Right kidney (tissue), 1 donor: Measurements from ENCODE around the gene CSNK1D.
"Not testable (repeated sequence)": the region's sequence is repeated elsewhere in the genome, so short reads cannot be mapped to it uniquely, and the experiment has no call there.

Experiments
- DNase-seq: peaks from one replicate; pipeline ENCODE4 v3.0.0-alpha.2; 2016

CSNK1D gene

DNA sequence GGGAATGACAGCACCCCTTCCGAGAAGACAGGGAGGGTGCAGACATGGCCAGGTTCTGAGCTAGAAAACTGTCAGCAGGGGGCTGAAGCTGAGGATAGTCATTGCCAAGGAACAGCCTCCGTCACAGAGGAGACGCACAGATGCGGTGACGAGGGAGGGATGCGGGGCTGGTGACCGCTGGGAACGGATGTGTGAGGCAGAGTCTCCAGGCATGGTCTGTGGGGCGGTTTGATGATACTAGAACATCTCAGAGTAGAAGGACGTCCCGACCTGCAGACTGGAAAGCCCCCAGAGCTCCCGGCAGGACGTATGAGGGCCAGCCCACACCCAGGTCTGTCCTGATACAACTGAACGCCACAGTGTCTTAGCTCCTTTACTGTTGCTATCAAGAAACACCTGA, 1.8 kb upstream of the CSNK1D start:
- DNase-seq = no peak

DNA sequence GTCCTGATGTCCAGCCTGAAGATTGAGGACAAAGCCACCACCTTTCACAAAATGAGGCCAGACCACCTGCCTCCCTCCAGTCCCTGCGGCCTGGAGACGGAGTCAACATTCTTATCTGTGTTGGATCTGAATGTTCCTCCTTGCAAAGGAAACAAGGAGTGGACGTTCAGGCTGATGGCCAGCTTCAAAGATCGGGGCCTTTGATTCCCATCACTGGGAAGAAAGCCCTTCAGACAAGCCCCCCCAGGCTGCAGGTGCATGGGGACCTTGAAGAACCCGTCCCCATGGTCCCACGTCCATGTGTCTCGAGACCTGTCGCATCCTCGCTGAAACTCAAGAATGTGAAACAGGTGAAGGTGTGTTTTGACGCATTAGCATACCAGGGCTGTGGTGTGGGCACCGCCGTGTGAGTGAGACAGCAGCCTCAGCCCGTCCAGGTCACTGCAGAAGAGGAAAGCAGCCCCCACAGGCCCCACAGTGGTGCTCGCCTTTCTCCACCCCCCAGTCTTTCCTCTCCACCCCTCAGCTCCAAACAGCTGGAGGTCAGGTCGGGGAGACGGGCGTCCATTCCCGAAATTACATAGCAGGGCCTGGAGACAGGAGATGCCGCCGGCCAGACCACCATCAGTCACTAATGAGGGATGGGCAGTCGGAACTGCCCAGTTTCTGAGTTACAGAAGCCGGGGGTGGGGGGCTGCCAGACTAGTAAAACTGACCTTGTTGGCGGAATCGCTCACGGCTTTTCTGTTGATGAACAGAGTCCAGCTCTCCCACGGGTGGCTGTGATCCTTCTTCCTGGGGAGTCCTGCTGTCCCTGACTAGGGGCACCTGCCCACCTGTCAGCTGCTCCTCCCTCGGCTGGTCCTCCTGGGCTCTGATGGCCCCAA, 877 bp upstream of the CSNK1D start:
- no peak for DNase-seq

DNA sequence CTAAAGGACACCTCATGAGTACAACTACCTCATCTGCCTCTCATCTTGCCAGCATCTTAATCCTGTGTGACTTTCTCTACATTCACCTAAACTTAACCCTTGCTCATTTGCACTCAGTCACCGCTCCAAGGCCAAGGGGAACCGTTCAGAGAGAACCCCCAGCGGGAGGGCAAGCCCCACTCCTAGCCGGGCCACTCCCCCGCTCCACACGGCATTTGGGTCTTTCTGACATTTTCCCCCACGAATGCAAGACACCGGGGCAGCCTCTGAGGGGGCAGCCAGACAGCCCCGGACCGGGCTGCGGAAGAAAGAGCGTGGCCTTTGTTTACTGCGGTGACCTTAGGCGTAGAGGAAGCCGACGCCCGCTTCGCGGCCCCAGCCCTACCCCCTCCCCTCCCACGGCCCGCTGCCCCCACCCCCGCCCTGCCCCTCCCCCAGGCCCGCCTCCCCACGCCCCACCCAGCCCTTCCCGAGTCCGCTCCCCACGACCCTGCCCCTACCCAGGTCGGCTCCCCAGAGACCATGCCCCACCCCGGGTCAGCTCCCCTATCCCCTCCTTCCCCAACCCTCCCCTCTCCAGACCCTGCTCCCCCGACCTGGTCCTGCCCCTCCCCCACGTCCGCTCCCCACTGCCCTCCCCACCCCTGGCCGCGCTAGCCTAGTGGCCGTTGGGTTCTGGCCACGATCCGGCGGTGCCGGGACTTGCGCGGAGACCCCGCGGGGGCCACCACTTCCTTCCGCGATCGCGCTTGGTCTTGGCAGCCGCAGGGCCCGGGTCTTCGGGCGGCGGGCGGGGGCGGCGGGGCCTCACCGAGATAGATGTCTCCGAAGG, 789 bp downstream of the CSNK1D start:
- DNase-seq = peak; percentile 51

DNA sequence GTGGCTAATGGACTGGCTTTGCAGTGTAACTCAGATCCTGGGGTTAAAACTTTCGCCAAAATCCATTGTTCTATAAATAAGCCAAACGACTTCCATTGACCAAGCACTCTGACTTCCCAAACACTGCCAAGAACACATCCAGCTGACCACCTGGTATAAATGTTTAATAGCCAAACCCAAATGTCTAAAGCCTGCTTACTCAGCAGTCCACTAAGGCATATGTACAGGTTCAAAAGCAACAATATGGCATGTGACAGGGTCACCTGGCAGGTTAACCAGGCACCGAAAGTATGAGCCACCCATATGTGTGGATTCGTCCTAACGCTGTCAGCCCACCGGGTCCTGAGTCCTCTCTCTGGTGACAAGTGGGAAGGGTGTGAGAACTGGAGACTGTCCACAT, 2.1 kb downstream of the CSNK1D start:
- no peak for DNase-seq

DNA sequence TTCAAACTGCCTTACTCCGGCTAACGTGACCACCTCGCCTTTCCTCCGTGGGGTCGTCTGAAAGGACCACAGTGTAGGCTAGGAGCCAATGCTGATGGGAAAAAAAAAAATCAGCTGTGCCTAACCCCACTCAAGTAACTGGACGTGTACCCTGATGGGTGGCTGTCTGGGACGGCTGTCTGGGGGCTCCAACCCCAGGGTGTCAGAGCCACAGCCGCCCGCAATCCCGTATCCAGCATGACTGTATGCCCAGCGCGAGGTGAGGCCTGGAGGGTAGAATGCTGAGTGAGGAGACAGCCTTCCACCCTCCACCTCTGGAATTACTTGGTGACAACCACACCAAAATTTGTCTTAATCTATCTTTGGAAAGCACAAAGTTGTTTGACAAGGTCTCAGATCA, 2.8 kb downstream of the CSNK1D start:
- no peak for DNase-seq

DNA sequence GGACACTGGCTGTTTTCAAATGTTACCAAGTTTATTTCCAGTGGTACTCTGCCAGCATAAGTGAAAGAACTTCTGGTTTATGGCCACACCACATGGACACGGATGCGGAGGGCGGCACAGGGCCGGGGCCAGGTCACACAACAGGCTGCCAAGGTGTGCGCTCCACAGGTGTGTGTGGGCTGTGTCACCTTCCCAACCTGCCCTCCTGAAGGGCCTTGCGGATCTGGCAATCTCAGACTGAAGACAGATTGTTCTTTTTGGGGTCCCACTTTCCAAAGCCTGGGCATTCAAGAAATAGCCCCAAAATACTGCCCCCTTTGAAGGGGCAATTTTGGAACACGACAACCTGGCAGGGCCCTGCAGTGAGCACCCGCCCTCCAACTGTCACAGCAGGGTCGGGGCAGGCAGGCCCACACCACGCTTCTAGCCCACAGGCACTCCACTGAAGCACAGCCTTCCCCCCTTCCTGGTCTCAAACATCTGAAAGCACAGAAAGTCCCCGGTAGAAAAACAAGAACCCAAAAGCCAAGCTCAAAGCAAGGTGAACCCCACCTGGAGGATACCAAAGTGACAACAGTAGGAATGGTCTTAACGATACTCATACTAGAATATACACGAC, 3.5 kb downstream of the CSNK1D start:
- no peak for DNase-seq

DNA sequence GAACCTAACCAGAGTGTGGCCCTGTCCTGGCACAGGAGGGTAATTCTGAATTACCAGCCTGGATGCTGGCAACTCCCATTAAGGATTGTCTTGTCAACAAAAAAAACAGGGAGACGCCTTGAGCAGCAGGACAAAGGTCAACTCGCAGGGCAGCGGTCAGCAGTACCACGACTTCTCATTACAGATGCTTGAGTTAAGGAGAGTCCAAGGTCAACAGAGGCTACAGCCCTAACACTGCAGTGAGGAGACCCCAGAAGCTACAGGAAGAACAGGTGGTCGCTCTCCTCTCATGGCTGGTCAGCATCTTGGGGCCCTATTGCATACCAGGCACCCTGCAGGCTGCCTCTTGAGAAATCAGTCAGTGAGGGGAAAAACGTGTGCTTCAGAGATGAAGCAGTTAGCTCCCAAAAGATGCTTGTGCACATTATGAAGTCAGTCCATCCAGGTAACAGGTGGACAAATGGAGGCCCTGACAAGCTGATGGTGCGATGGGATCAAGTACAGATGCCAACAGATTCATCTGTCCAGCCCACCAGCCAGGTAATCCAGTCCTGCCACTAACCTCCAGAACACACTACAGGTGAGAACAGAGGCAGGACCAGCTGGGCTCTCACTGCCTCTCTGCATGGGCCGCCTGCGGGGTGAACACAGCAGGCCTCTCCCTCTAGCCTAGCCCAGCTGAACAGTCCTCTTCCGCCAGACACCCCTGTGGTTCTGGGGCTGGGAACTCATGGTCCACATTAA, 4.2 kb downstream of the CSNK1D start:
- DNase-seq = no peak

DNA sequence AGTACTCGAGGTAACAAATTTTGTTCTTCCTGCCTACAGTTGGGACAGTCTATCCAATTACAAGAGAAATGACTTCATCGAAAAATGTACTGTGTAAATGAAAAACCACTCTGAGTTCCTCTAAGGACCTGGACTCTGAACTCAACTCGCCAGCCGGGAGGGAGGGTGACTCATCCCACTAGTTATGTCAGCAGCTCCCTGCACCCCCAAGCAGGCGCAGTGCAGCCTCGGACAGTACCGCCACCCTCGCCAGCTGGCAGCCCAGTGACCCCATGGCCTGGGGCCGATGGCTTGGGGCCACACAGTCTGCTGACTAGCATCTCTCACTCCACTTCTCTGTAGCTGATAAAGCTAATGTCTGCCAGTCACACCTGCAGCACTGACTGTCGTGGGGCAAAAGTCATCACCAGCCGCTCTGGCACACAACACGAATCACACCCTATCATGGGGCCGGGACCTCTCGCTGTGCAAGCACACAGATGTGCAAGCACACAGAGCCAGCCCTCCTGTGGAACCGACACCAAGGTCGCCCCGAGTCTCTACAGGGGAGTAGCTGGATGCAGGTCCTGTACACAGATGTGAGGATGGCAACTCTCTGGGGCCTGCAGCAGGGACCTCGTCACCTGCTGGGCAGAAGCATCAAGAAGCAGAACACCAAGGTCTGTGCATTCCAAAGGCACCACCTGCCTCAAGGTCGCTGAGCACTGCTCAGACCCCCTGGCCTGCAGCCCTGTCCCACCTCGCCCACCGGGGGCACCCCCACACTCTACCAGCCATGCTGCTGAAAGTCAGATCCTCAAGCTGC, 5.7 kb downstream of the CSNK1D start:
- no peak for DNase-seq

DNA sequence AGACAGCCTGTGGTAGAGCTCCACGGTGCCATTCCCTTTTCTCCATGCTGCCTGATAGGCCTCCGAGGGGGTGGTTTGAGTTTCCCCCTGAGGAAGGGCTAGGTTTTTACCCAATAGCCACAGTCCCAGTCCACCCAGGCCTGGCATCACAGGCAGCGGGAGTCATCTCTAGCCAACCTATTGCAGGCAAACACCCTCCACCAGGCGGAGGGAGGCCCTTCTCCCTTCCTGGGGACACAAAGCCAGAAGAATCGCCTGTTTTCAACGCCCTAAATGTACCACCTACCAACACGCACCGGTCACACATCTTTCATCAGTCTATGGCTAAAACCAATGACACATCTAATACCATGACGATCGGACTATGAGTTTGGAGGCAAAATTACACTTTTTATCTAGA, 7.4 kb downstream of the CSNK1D start:
- no peak for DNase-seq

DNA sequence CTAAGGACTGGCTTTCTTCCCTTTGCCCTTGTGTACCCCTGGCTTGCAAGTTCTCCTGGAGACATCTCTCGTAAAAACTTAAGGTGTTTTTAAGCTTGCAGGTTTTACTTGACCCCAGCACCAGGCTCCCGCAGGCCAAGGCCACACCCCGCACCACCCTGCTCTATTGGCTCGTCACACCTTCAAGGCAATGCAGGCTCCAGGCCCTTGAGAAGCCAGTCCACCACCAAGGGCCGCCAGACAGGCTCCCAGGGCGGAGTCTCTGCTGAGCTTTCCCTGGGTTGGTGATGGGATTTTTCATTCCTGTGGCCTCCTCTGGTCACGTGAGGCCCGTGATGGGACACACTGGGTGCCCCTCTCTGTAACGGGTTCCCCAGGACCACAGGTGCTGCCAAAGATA, 9.9 kb downstream of the CSNK1D start:
- DNase-seq = no peak

DNA sequence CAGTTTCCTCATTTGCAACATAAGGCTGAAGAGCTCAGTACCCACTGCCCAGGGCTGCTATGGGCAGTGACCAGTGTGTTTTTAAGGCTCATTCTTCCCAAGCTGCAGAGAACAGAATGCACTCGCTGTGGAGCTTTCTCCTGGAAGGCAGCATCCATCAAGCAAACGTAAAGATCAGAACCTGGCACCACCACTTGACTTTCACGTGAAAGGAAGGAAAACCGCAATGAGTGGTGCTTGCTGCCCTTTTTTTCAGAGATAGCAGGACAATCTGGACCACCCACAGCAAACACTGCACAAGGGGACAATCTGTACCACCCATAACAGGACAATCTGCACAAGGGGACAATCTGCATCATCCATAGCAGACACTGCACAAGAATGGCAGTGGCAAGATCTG, 11.2 kb downstream of the CSNK1D start:
- DNase-seq = no peak

DNA sequence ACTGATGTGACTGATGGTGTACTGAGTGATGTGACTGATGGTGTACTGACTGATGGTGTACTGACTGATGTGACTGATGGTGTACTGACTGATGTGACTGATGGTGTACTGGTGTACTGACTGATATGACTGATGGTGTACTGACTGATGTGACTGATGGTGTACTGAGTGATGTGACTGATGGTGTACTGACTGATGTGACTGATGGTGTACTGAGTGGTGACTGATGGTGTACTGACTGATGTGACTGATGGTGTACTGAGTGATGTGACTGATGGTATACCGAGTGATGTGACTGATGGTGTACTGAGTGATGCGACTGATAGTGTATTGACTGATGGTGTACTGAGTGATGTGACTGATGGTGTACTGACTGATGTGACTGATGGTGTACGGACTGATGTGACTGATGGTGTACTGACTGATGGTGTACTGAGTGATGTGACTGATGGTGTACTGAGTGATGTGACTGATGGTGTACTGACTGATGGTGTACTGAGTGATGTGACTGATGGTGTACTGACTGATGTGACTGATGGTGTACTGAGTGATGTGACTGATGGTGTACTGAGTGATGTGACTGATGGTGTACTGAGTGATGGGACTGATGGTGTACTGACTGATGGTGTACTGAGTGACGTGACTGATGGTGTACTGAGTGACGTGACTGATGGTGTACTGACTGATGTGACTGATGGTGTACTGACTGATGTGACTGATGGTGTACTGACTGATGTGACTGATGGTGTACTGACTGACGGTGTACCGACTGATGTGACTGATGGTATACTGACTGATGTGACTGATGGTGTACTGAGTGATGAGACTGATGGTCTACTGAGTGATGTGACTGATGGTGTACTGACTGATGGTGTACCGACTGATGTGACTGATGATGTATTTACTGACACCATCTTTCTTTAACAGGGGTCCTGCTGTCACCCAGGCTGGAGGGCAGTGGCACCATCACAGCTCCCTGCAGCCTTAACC, 13.2 kb downstream of the CSNK1D start:
- DNase-seq = not testable (repeated sequence)

DNA sequence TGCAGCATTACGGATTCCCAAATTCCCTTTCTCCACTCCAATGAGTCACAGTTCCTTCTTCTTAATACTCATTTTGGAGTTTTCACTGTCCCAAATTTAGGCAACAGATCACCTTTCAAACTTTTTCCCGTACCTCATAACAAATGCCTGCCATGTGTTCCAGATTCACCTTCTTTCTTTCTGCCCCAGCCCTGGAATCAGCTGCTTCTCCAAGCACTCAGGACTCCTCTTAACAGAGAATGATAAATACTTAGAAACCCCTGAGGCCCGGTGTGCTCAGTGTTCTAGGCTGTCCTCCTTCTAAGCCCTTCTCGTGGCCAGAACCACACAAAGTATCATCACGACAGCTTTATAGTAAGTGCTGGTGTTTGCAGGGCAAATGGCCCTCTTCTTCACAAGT, 14.9 kb downstream of the CSNK1D start:
- no peak for DNase-seq

DNA sequence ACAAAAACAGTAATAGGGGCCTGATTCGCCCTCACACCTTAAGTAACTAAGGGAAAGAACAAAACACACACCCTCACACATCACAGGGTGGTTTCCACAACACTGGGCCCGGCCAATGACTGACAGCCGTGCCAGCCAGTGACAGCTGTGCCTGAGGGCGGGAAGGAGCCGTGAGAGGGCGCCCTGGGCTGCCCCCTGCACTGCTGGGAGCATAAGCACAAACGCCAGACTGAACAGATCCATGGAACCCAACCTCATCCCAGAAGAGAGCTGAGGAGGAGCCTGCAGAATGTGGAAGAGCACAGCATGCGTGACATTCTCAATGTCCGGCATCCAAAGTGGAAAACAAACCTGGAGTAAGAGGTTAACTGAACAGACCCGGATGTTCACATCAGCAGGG, 16.0 kb downstream of the CSNK1D start:
- DNase-seq = no peak

DNA sequence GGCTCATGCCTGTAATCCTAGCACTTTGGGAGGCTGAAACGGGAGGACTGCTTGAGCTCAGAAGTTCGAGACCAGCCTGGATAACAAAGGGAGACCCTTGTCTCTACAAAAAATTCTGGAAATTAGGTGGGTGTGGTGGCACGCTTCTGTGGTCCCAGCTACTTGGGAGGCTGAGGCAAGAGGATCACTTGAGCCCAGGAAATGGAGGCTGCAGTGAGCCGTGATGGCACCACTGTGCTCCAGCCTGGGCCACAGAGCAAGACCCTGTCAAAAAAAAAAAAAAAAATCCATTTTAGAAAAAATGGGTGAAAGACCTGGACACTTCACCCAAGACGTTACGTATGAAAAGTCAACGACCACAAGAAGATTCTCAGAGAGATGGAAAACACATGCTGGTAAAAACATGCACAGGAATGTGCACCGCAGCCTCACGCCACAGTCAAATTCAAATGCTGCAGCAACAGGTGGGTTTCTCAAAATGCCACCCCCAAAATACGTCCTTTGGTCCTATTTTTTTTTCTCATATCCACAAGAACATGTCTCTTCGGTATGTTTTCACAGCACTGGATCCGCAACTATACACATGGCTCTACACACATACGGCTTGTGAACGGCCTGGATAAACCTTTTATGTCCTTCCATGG, 17.1 kb downstream of the CSNK1D start:
- DNase-seq = no peak

DNA sequence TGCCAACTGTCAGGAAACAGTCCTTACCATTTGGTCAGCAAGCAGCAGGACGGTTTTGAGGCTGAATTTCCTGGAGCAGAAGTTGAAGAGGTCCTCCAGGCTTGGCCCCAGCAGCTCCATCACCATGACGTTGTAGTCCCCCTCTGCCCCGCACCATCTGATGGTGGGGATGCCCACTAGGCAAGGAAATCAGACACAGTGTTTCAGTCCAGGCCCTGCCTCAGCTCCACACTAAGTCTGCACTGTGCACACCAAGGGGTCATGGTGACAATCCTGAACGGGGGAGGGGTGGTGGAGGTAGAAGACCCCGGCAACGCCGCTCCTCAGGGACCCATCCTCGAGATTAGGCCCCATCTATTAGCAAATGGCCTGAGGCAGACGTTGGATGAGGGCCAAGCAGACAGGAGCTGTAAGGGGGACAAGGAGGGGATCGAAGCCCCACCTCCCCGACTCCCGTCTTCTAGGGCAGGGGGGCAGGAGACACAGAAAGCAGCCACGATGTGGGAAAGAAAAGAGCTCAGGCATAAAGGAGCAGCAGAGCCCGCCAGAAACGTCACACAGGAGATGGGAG, 18.0 kb downstream of the CSNK1D start:
- DNase-seq = no peak

DNA sequence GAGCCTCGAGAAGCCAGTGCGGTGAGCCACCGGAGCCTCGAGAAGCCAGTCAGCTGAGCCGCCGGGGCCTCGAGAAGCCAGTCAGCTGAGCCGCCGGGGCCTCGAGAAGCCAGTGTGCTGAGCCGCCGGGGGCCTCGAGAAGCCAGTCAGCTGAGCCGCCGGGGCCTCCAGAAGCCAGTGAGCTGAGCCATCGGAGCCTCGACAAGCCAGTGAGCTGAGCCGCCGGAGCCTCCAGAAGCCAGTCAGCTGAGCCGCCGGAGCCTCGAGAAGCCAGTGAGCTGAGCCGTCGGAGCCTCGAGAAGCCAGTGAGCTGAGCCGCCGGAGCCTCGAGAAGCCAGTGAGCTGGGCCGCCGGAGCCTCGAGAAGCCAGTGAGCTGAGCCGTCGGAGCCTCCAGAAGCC, 18.8 kb downstream of the CSNK1D start:
- not testable (repeated sequence) for DNase-seq

DNA sequence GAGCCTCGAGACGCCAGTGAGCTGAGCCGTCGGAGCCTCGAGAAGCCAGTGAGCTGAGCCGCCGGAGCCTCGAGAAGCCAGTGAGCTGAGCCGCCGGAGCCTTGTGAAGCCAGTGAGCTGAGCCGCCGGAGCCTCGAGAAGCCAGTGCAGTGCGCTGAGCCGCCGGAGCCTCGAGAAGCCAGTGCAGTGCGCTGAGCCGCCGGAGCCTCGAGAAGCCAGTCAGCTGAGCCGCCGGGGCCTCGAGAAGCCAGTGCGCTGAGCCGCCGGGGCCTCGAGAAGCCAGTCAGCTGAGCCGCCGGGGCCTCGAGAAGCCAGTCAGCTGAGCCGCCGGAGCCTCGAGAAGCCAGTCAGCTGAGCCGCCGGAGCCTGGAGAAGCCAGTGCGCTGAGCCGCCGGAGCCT, 19.4 kb downstream of the CSNK1D start:
- DNase-seq = not testable (repeated sequence)

DNA sequence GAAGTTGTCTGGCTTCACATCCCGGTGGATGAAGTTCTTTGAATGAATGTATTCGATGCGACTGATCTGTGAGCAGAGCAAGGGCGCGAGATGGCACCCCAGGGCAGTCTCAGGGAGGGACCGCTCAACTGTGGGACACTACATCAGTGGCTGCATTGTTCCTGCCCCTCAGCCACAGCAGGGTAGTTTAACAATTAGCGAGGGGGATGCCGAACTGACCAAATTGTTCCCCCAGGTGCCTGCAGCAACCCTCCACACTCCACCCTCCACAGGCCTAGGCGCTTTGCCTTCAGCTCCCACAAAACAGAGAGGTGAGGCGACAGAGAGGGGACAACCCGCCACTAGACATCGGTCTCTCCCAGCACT, 20.3 kb downstream of the CSNK1D start:
- no peak for DNase-seq
